Endodermal cell (in vitro differentiated cells): ENCODE results near the gene BRIX1. TPM values are rescaled to one million over a fixed set of nuclear protein-coding genes. Genes with fewer than 3 reads are reported as not detected.

Experiments
- DNase-seq: peaks from one replicate; pipeline ENCODE4 v3.0.0-alpha.2; 2017
- H3K27ac ChIP-seq: 2 replicates; pipeline ENCODE4 v1.5.1; 2013; ENCODE audit warnings: mild to moderate bottlenecking, low read depth, low read length, moderate library complexity
- H3K27me3 ChIP-seq: 2 replicates; pipeline ENCODE4 v1.6.1; 2013; ENCODE audit warnings: mild to moderate bottlenecking, low read length, moderate library complexity; ENCODE audit not compliant: insufficient read depth, control insufficient read depth, poor library complexity, severe bottlenecking
- H3K36me3 ChIP-seq: 2 replicates; pipeline ENCODE4 v1.7.0; 2013; ENCODE audit warnings: mild to moderate bottlenecking, low read length, moderate library complexity; ENCODE audit not compliant: control insufficient read depth, insufficient read depth
- H3K4me1 ChIP-seq: one replicate; pipeline ENCODE4 v1.7.0; 2013; ENCODE audit warnings: low read length; ENCODE audit not compliant: control insufficient read depth, insufficient read depth
- H3K4me3 ChIP-seq: 2 replicates; pipeline ENCODE4 v1.5.1; 2013; ENCODE audit warnings: mild to moderate bottlenecking, low read length, moderate library complexity
- H3K9ac ChIP-seq: 2 replicates; pipeline ENCODE4 v1.6.1; 2013; ENCODE audit warnings: mild to moderate bottlenecking, low read length, moderate library complexity; ENCODE audit not compliant: poor library complexity, severe bottlenecking; ENCODE audit errors: extremely low read depth
- H3K9me3 ChIP-seq: 2 replicates; pipeline ENCODE4 v1.6.1; 2013; ENCODE audit warnings: mild to moderate bottlenecking, low read length, moderate library complexity; ENCODE audit not compliant: control insufficient read depth
- H3K27ac Mint-ChIP-seq: 2 replicates; pipeline ENCODE4 v1.8.0; 2020; ENCODE audit warnings: mixed read lengths
- H3K27me3 Mint-ChIP-seq: 2 replicates; pipeline ENCODE4 v1.8.0; 2021; ENCODE audit warnings: mild to moderate bottlenecking, mixed read lengths; ENCODE audit not compliant: insufficient read depth
- H3K36me3 Mint-ChIP-seq: 2 replicates; pipeline ENCODE4 v1.8.0; 2020; ENCODE audit warnings: low read depth, mixed read lengths
- H3K4me1 Mint-ChIP-seq: 2 replicates; pipeline ENCODE4 v1.8.0; 2020; ENCODE audit warnings: mixed read lengths
- H3K4me3 Mint-ChIP-seq: 2 replicates; pipeline ENCODE4 v1.8.0; 2020; ENCODE audit warnings: mild to moderate bottlenecking, moderate library complexity, mixed read lengths
- H3K9me3 Mint-ChIP-seq: 2 replicates; pipeline ENCODE4 v1.8.0; 2020; ENCODE audit warnings: mild to moderate bottlenecking, mixed read lengths
- CTCF ChIP-seq: fragments of 200-600 bp; sonication (generic); conservative IDR thresholded peaks from 2 replicates; pipeline ENCODE4 v1.5.0; 2021; ENCODE audit warnings: antibody characterized with exemption, mild to moderate bottlenecking
- WGBS, 2 experiments: methylation state at CpG; one replicate each; pipeline versions ENCODE4 v1.1.5 to v1.1.7; 2013; ENCODE audit warnings: missing lambda C conversion rate in 2 of 2, mixed read lengths in 1 of 2; ENCODE audit not compliant: insufficient coverage in 1 of 2, insufficient read length in 1 of 2; 5-methylcytosine and 5-hydroxymethylcytosine counted together
- total RNA-seq, 2 donors: library from RNA; stranded (reverse); fragmentation: NEBNext Ultra II Directional in 1 of 2; extraction: Animal tissue kit (Norgen Biotek cat#: 25700) in 1 of 2; gene quantifications; 2 replicates in 1 of 2; 3 replicates in 1 of 2; pipeline ENCODE4 v1.2.1, GENCODE V29; 2021

BRIX1 gene
- total RNA-seq, 2 donors from 2014 or later = 46.0 to 54.7 TPM

- no peak for TF ChIP-seq CTCF
- H3K4me1 Mint-ChIP-seq = peaks cover 15% of the 10 kb centered on the region
Observed at GRCh38 chr5:34892414-34892813, 23.1 kb upstream of the BRIX1 start.

GRCh38 chr5:34894716-34895115, 20.8 kb upstream of the BRIX1 start:
- 100% methylated on average over 1 of the region's 1 CpG; no CpG with 5 or more reads in 1 of the 2 experiments for WGBS, 2 experiments
- no peak for TF ChIP-seq CTCF
- H3K9me3 ChIP-seq = no peaks in the 10 kb centered on the region
- H3K4me1 ChIP-seq = peaks cover 7% of the 10 kb centered on the region
- no peak overlapping the region for H3K27ac Mint-ChIP-seq
- no peaks in the 10 kb centered on the region for H3K36me3 Mint-ChIP-seq
- H3K27me3 Mint-ChIP-seq = peaks cover 2% of the 10 kb centered on the region
- H3K4me3 ChIP-seq = no peak overlapping the region
- no peaks in the 10 kb centered on the region for H3K27me3 ChIP-seq
- no peak overlapping the region for H3K4me3 Mint-ChIP-seq
- H3K4me1 Mint-ChIP-seq = peaks cover 15% of the 10 kb centered on the region
- H3K27ac ChIP-seq = no peak overlapping the region
- DNase-seq = no peak
- H3K9me3 Mint-ChIP-seq = no peaks in the 10 kb centered on the region
- H3K9ac ChIP-seq = no peak overlapping the region
- no peaks in the 10 kb centered on the region for H3K36me3 ChIP-seq

More at GRCh38 chr5:34892414-34892813, 23.1 kb upstream of the BRIX1 start:
- Histone ChIP-seq H3K4me3 (no peak overlapping the region), H3K9ac (no peak overlapping the region), H3K27me3 (no peaks in the 10 kb centered on the region), H3K4me1 (peaks cover 7% of the 10 kb centered on the region), H3K27ac (no peak overlapping the region), H3K9me3 (no peaks in the 10 kb centered on the region), H3K36me3 (no peaks in the 10 kb centered on the region)
- Mint-ChIP-seq H3K27me3 (peaks cover 2% of the 10 kb centered on the region), H3K27ac (no peak overlapping the region), H3K4me3 (no peak overlapping the region), H3K9me3 (no peaks in the 10 kb centered on the region), H3K36me3 (no peaks in the 10 kb centered on the region)
- WGBS, 2 experiments = 94 to 97% methylated on average over 6 of the region's 6 CpGs
- DNase-seq = no peak

GRCh38 chr5:34895641-34896419, 19.7 kb upstream of the BRIX1 start:
- H3K27me3 Mint-ChIP-seq = peaks cover 2% of the 10 kb centered on the region
- peak; percentile 52 for DNase-seq
- H3K4me1 ChIP-seq = peaks cover 7% of the 10 kb centered on the region
- H3K9me3 ChIP-seq = no peaks in the 10 kb centered on the region
- no peak overlapping the region for H3K9ac ChIP-seq
- H3K36me3 Mint-ChIP-seq = no peaks in the 10 kb centered on the region
- H3K27me3 ChIP-seq = no peaks in the 10 kb centered on the region
- peaks cover 15% of the 10 kb centered on the region for H3K4me1 Mint-ChIP-seq
- no peak overlapping the region for H3K27ac ChIP-seq
- TF ChIP-seq CTCF = no peak
- no peak overlapping the region for H3K4me3 Mint-ChIP-seq
- H3K4me3 ChIP-seq = no peak overlapping the region
- 85 to 100% methylated on average over 1 to 2 of the region's 2 CpGs for WGBS, 2 experiments
- H3K9me3 Mint-ChIP-seq = no peaks in the 10 kb centered on the region
- no peaks in the 10 kb centered on the region for H3K36me3 ChIP-seq
- H3K27ac Mint-ChIP-seq = no peak overlapping the region
